HepG2 (cell line): Measurements from ENCODE around the gene FNDC7. TPM values are rescaled to one million over a fixed set of nuclear protein-coding genes. Genes with fewer than 3 reads are reported as not detected.

ENCODE experiments used
- CENPX ChIP-seq: sonication (generic); formaldehyde crosslinking; IDR thresholded peaks from 2 replicates; pipeline ENCODE4 v1.9.0; 2021; ENCODE audit warnings: mild to moderate bottlenecking, missing genetic modification reagents, moderate library complexity
- DRAP1 ChIP-seq: IDR thresholded peaks from 2 replicates; pipeline ENCODE4 v1.6.1; 2016; ENCODE audit warnings: missing genetic modification reagents, missing compliant biosample characterization
- ESRRA ChIP-seq: sonication (generic); formaldehyde crosslinking; IDR thresholded peaks from 2 replicates; pipeline ENCODE4 v1.5.1; 2020; ENCODE audit warnings: mild to moderate bottlenecking, low read depth, missing genetic modification reagents
- MBD4 ChIP-seq: IDR thresholded peaks from 2 replicates; pipeline ENCODE4 v1.6.1; 2012; ENCODE audit warnings: low read length, inconsistent platforms, borderline replicate concordance
- MED8 ChIP-seq: sonication (generic); formaldehyde crosslinking; IDR thresholded peaks from 2 replicates; pipeline ENCODE4 v1.8.1; 2023; ENCODE audit warnings: mild to moderate bottlenecking, missing genetic modification reagents; ENCODE audit not compliant: insufficient replicate concordance
- MTF2 ChIP-seq: sonication (generic); formaldehyde crosslinking; IDR thresholded peaks from 2 replicates; pipeline ENCODE4 v1.5.0; 2020; ENCODE audit warnings: missing genetic modification reagents, borderline replicate concordance
- NFRKB ChIP-seq: fragments of 450-650 bp; IDR thresholded peaks from 2 replicates; pipeline ENCODE4 v1.6.1; 2017
- PTBP1 ChIP-seq: fragments of 200-400 bp; formaldehyde crosslinking; IDR thresholded peaks from 2 replicates; pipeline ENCODE4 v1.6.1; 2018; ENCODE audit warnings: low read length, low read depth; ENCODE audit not compliant: poor library complexity, severe bottlenecking
- TBX2 ChIP-seq: sonication (generic); formaldehyde crosslinking; IDR thresholded peaks from 2 replicates; pipeline ENCODE4 v1.5.0; 2020; ENCODE audit warnings: missing genetic modification reagents, mild to moderate bottlenecking, borderline replicate concordance
- TFAP4 ChIP-seq: sonication (generic); IDR thresholded peaks from 2 replicates; pipeline ENCODE4 v1.6.1; 2016; ENCODE audit warnings: low read depth, borderline replicate concordance
- TGIF2 ChIP-seq: IDR thresholded peaks from 2 replicates; pipeline ENCODE4 v1.6.1; 2016; ENCODE audit warnings: control low read depth, missing compliant biosample characterization
- YY1 ChIP-seq: IDR thresholded peaks from 2 replicates; pipeline ENCODE4 v1.6.1; 2011; ENCODE audit warnings: low read length, low read depth, moderate library complexity, mild to moderate bottlenecking; ENCODE audit not compliant: insufficient read depth, insufficient replicate concordance
- ZNF20 ChIP-seq: sonication (generic); formaldehyde crosslinking; IDR thresholded peaks from 2 replicates; pipeline ENCODE4 v1.4.0; 2020; ENCODE audit warnings: mild to moderate bottlenecking, moderate library complexity, missing genetic modification reagents
- ZNF234 ChIP-seq: sonication (generic); formaldehyde crosslinking; conservative IDR thresholded peaks from 2 replicates; pipeline ENCODE4 v1.5.1; 2020; ENCODE audit warnings: mild to moderate bottlenecking, missing genetic modification reagents
- ZNF616 ChIP-seq: sonication (generic); formaldehyde crosslinking; IDR thresholded peaks from 2 replicates; pipeline ENCODE4 v1.5.0; 2020; ENCODE audit warnings: low read depth, mild to moderate bottlenecking, missing genetic modification reagents
- ZNF7 ChIP-seq: IDR thresholded peaks from 2 replicates; pipeline ENCODE4 v1.6.1; 2016; ENCODE audit warnings: missing biosample characterization, missing genetic modification reagents
- ZNF841 ChIP-seq: sonication (generic); formaldehyde crosslinking; IDR thresholded peaks from 2 replicates; pipeline ENCODE4 v1.8.1; 2023; ENCODE audit warnings: missing genetic modification reagents, borderline replicate concordance
- polyA plus RNA-seq, 8 experiments: library from polyadenylated mRNA; depleted of rRNA in 3 of 8; stranded (reverse) in 7 of 8; unstranded in 1 of 8; fragments of >200 nt; fragmentation: Illumina TruSeq in 4 of 8; extraction: Trizol in 4 of 8; gene quantifications; 2 replicates each; pipeline versions ENCODE4 v1.2.1 to v1.2.3, GENCODE V29; 2011 to 2016; ENCODE audit warnings: low read depth in 4 of 8, missing spikeins in 1 of 8, mixed read lengths in 1 of 8; ENCODE audit not compliant: insufficient read depth in 1 of 8
- total RNA-seq, 5 experiments: library from RNA; depleted of rRNA; stranded (reverse); fragments of >200 nt; fragmentation: Illumina TruSeq; extraction: Trizol; gene quantifications; 2 replicates each; pipeline ENCODE4 v1.2.3, GENCODE V29; 2016; ENCODE audit warnings: low read depth in 1 of 5
- TF ChIP-seq, protein P1 (sequence below): sonication (generic); formaldehyde crosslinking; conservative IDR thresholded peaks from 2 replicates; pipeline ENCODE4 v1.5.0; 2020; ENCODE audit warnings: missing genetic modification reagents
- TF ChIP-seq, protein P2 (sequence below): sonication (generic); formaldehyde crosslinking; IDR thresholded peaks from 2 replicates; pipeline ENCODE4 v1.4.0; 2020; ENCODE audit warnings: missing genetic modification reagents; ENCODE audit errors: not compliant biosample characterization
- TF ChIP-seq, protein P3 (sequence below): sonication (generic); formaldehyde crosslinking; conservative IDR thresholded peaks from 2 replicates; pipeline ENCODE4 v1.8.0; 2022; ENCODE audit warnings: low read depth, missing genetic modification reagents
- TF ChIP-seq, protein P4 (sequence below): IDR thresholded peaks from 2 replicates; pipeline ENCODE4 v1.6.1; 2012; ENCODE audit warnings: inconsistent platforms
- TF ChIP-seq, protein P5 (sequence below): sonication (generic); formaldehyde crosslinking; IDR thresholded peaks from 2 replicates; pipeline ENCODE4 v1.4.0; 2020; ENCODE audit warnings: missing genetic modification reagents, borderline replicate concordance

The FNDC7 gene
- total and polyA plus RNA-seq, 2 of the 13 experiments (the other 11 are each of a cell fraction or from before 2014, with no cell fraction given), result 0.03 TPM; not detected in 1

DNA sequence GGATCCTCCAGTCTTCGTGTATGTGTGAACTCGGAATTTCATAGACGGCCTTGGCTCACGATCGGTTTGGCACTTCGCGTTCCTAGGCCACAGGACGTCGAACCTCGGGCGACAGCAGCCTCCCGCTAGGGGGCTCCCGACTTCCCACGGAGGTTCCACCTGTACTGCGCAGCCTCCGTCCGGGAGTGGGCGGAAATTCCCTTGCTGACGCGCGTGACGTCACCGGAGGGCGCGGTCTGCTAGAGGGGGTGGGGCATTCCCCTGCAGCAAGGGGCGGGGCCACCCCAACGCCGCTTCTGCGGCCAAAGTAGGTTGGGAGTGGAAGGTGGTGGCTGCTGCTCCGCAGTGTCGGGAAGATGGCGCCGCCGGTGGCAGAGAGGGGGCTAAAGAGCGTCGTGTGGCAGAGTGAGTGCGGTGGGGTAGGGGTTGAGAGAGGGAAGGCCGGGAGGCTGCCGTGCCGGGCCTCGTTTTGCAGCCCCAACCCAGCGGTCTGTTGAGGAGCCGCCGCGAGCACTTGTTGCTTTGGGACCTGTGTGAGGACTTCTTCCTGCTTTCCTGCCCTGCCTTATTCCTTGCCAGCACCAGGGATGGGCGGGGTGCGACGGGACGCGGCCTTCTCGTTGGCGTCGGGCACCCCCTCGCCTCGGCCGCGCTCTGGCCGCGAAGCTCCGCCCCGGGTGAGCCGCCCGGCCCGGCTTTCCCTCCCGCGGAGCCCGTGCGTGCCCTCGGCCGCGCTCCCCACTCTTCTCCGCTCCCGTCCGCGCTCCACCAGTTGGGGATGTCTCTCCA, 33.9 kb downstream of the FNDC7 start, which contains the start of gene STXBP3 (continued):
- peak; percentile 88 for TF ChIP-seq YY1
- no peak for TF ChIP-seq MBD4
- TF ChIP-seq ZNF234 (CRISPR knock-in tag), result no peak
- TF ChIP-seq, protein P1, sequence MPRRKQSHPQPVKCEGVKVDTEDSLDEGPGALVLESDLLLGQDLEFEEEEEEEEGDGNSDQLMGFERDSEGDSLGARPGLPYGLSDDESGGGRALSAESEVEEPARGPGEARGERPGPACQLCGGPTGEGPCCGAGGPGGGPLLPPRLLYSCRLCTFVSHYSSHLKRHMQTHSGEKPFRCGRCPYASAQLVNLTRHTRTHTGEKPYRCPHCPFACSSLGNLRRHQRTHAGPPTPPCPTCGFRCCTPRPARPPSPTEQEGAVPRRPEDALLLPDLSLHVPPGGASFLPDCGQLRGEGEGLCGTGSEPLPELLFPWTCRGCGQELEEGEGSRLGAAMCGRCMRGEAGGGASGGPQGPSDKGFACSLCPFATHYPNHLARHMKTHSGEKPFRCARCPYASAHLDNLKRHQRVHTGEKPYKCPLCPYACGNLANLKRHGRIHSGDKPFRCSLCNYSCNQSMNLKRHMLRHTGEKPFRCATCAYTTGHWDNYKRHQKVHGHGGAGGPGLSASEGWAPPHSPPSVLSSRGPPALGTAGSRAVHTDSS (CRISPR knock-in tag), result no peak
- TF ChIP-seq, protein P2, sequence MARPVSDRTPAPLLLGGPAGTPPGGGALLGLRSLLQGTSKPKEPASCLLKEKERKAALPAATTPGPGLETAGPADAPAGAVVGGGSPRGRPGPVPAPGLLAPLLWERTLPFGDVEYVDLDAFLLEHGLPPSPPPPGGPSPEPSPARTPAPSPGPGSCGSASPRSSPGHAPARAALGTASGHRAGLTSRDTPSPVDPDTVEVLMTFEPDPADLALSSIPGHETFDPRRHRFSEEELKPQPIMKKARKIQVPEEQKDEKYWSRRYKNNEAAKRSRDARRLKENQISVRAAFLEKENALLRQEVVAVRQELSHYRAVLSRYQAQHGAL (CRISPR knock-in tag), result no peak
- TF ChIP-seq PTBP1, result no peak
- TF ChIP-seq ESRRA, result peak; percentile 52; the same call in 1 of the 2 replicates
- no peak; the same call in 1 of the 2 replicates for TF ChIP-seq TFAP4
- TF ChIP-seq, protein P3, sequence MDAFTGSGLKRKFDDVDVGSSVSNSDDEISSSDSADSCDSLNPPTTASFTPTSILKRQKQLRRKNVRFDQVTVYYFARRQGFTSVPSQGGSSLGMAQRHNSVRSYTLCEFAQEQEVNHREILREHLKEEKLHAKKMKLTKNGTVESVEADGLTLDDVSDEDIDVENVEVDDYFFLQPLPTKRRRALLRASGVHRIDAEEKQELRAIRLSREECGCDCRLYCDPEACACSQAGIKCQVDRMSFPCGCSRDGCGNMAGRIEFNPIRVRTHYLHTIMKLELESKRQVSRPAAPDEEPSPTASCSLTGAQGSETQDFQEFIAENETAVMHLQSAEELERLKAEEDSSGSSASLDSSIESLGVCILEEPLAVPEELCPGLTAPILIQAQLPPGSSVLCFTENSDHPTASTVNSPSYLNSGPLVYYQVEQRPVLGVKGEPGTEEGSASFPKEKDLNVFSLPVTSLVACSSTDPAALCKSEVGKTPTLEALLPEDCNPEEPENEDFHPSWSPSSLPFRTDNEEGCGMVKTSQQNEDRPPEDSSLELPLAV, result no peak
- TF ChIP-seq CENPX (CRISPR knock-in tag), result no peak
- no peak for TF ChIP-seq ZNF7 (CRISPR knock-in tag)
- no peak for TF ChIP-seq ZNF20 (CRISPR knock-in tag)
- TF ChIP-seq, protein P4, sequence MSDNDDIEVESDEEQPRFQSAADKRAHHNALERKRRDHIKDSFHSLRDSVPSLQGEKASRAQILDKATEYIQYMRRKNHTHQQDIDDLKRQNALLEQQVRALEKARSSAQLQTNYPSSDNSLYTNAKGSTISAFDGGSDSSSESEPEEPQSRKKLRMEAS, result peak; percentile 83
- no peak for TF ChIP-seq ZNF841
- no peak for TF ChIP-seq MED8
- 0 out of 2 replicates have a peak, but pooled peaks have one; percentile 13 for TF ChIP-seq TGIF2 (CRISPR knock-in tag)
- TF ChIP-seq NFRKB, result peak; percentile 53; the same call in 1 of the 2 replicates
- peak; percentile 88 for TF ChIP-seq DRAP1 (CRISPR knock-in tag)
- TF ChIP-seq TBX2 (CRISPR knock-in tag), result peak; percentile 58
- TF ChIP-seq, protein P5, sequence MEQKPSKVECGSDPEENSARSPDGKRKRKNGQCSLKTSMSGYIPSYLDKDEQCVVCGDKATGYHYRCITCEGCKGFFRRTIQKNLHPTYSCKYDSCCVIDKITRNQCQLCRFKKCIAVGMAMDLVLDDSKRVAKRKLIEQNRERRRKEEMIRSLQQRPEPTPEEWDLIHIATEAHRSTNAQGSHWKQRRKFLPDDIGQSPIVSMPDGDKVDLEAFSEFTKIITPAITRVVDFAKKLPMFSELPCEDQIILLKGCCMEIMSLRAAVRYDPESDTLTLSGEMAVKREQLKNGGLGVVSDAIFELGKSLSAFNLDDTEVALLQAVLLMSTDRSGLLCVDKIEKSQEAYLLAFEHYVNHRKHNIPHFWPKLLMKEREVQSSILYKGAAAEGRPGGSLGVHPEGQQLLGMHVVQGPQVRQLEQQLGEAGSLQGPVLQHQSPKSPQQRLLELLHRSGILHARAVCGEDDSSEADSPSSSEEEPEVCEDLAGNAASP, result 0 out of 2 replicates have a peak, but pooled peaks have one; percentile 15
- TF ChIP-seq MTF2 (CRISPR knock-in tag), result no peak
- TF ChIP-seq ZNF616 (CRISPR knock-in tag), result no peak
